Small intestine (tissue), 16 donors: Measurements from ENCODE around the gene SLC8A1. TPM values are rescaled to one million over a fixed set of nuclear protein-coding genes. Genes with fewer than 3 reads are reported as not detected.

Source experiments
- DNase-seq, 2 donors: peaks; one replicate each; pipeline versions ENCODE4 v3.0.0 to v3.0.0-alpha.2; 2013
- FAIRE-seq: peaks from 2 replicates; lab custom pipeline; 2012; peaks lifted over from hg19 to GRCh38; lab: Jason Lieb, UNC
- H3K27ac ChIP-seq, 3 donors: one replicate each; pipeline ENCODE4 v1.5.1; 2013; ENCODE audit warnings: low read length in 2 of 3, mild to moderate bottlenecking in 2 of 3, control low read depth in 1 of 3, inconsistent platforms in 1 of 3, low read depth in 1 of 3, moderate library complexity in 1 of 3
- H3K27me3 ChIP-seq, 3 donors: one replicate each; pipeline ENCODE4 v1.6.1; 2013; ENCODE audit warnings: low read length in 3 of 3, inconsistent platforms in 1 of 3; ENCODE audit not compliant: control insufficient read depth in 3 of 3, insufficient read depth in 3 of 3
- H3K36me3 ChIP-seq, 3 donors: one replicate each; pipeline ENCODE4 v1.6.1; 2013; ENCODE audit warnings: low read length in 3 of 3, inconsistent platforms in 1 of 3, low read depth in 1 of 3, mild to moderate bottlenecking in 1 of 3, moderate library complexity in 1 of 3; ENCODE audit not compliant: control insufficient read depth in 3 of 3, insufficient read depth in 2 of 3
- H3K4me1 ChIP-seq, 3 donors: one replicate each; pipeline ENCODE4 v1.6.1; 2013; ENCODE audit warnings: low read length in 2 of 3, inconsistent platforms in 1 of 3, low read depth in 1 of 3, mild to moderate bottlenecking in 1 of 3, moderate library complexity in 1 of 3; ENCODE audit not compliant: control insufficient read depth in 3 of 3, insufficient read depth in 2 of 3
- H3K4me3 ChIP-seq, 3 donors: one replicate each; pipeline ENCODE4 v1.5.1; 2013; ENCODE audit warnings: low read length in 3 of 3, control low read depth in 1 of 3, inconsistent platforms in 1 of 3, low read depth in 1 of 3, mild to moderate bottlenecking in 1 of 3, moderate library complexity in 1 of 3
- H3K9me3 ChIP-seq, 2 donors: one replicate each; pipeline ENCODE4 v1.6.1; 2013; ENCODE audit warnings: low read depth in 1 of 2, low read length in 1 of 2; ENCODE audit not compliant: control insufficient read depth in 2 of 2, insufficient read depth in 1 of 2
- WGBS, 3 donors: extraction: QIAGEN DNeasy Blood & Tissue Kit; methylation state at CpG; one replicate each; pipeline ENCODE4 v1.1.7; 2013; 5-methylcytosine and 5-hydroxymethylcytosine counted together
- long read RNA-seq, 10 donors: transcript quantifications; one replicate each; lab custom pipeline, GENCODE V29; 2026
- polyA plus RNA-seq, 4 donors: library from polyadenylated mRNA; stranded (reverse) in 3 of 4; unstranded in 1 of 4; fragments of 200-250 nt in 3 of 4; fragments of 120-200 nt in 1 of 4; gene quantifications; one replicate each; pipeline versions ENCODE4 v1.2.1 to v1.2.3, GENCODE V29; 2013
- donor health status: healthy with polysubstance abuse.
- donor health status: control.
- donor health status: control.
- donor health status: Bipolar disorder and iron deficiency.
- donor health status: healthy.

SLC8A1 gene
- 1 to 10 TPM in 3 of 4 donors, under 1 TPM in 1; 0.22 to 5.6 (median 1.9) TPM for polyA plus RNA-seq
- long read RNA-seq, donor 1: 0 reads
- long read RNA-seq, donor 2: 0 reads
- long read RNA-seq, donor 3: 0 reads
- long read RNA-seq, donor 4: 0 reads
- long read RNA-seq, donor 5: 0 reads
- long read RNA-seq, donor 6: 0 reads
- long read RNA-seq, donor 7: 0 reads
- long read RNA-seq, donor 8: 0 reads
- long read RNA-seq, donor 9: 0 reads
- long read RNA-seq, donor 10: 0 reads

DNA sequence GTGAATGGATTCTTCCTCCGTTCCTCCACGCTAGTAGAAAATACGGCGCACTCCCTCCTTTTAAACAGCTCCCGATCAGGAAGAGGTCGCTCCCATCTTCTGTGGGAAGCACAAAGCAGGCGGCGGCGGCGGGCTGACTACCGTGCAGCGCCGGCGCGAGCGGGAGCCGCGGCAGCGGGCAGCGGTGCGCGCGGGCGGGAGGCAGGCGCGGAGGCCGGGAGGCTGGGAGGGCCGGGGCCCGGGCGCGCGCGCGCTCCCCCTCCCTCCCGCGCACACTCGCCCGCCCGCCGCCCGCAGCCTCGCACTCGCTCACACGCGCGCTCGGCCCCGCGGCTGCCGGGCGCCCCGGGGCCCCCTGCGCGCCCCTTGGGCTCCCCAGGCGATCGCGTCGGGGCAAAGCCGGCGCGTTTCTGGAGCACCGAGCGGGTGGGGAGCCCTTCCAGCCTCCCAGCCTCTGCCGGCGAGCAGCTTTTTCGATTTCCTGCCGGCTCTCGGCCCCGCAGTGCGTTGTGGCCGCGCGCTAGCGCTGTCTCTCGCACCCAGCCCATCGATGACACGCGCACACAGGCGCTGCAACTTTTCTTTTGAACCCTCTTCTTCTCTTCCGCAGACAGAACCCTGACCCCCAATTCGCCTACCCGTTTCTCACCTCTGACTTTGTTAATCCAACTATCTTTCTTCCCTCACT, at the start of gene SLC8A1:
TSS of gene SLC8A1 (minus strand) at position 173 of the 688 bp plus-strand sequence.
- 0 to 1% (median 1%) methylated on average over 45 to 82 of the region's 82 CpGs for WGBS, 3 donors
- no peaks in the 10 kb centered on the region for H3K9me3 ChIP-seq
- peaks cover 0 to 2% (median 2%) of the 10 kb centered on the region in 3 donors for H3K4me1 ChIP-seq
- H3K4me3 ChIP-seq: peak within 1 kb of the TSS; percentile 31 to 76 (median 61)
- H3K27ac ChIP-seq: peak within 1 kb of the TSS; percentile 50 to 86 (median 76)
- H3K36me3 ChIP-seq: no peaks in the 10 kb centered on the region
- FAIRE-seq (no peak), DNase-seq (peak; percentile 29 to 66)
- peaks cover 2 to 13% (median 3%) of the 10 kb centered on the region in 3 donors for H3K27me3 ChIP-seq

DNA sequence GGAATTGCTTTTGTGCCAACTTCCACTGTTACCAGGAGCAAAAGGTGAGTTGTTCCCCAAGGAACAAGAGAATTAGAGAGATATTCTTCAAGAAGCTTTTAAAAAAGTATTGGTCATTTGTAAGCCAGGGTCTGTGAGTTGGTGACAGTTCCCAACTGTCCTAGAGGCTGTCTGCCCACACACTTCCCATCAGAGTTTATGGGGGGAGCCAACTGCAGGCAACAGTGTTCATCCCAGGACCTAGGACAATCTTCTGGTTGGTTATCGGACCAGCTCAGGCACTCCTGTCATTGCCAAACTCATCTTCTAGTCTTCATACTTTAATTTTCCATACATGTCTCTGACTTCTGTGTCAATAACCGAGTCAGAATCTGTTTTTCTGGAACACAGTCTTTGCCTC, 47.5 kb upstream of the SLC8A1 start:
- WGBS, 3 donors: 89 to 90% (median 90%) methylated on average over 2 of the region's 2 CpGs
- no peak for DNase-seq
- no peak for FAIRE-seq

GRCh38 chr2:40497251-40497859, 45.5 kb upstream of the SLC8A1 start:
- FAIRE-seq (no peak), DNase-seq (no peak)
- no peaks in the 10 kb centered on the region for H3K9me3 ChIP-seq
- H3K36me3 ChIP-seq: no peaks in the 10 kb centered on the region
- no peaks in the 10 kb centered on the region for H3K27me3 ChIP-seq
- no peak overlapping the region for H3K4me3 ChIP-seq
- H3K4me1 ChIP-seq: no peaks in the 10 kb centered on the region
- no peak overlapping the region for H3K27ac ChIP-seq

More for the DNA sequence above, 47.5 kb upstream of the SLC8A1 start:
- Histone ChIP-seq H3K9me3 (no peaks in the 10 kb centered on the region), H3K4me3 (no peak overlapping the region), H3K27me3 (no peaks in the 10 kb centered on the region), H3K36me3 (no peaks in the 10 kb centered on the region), H3K27ac (no peak overlapping the region), H3K4me1 (no peaks in the 10 kb centered on the region)

DNA sequence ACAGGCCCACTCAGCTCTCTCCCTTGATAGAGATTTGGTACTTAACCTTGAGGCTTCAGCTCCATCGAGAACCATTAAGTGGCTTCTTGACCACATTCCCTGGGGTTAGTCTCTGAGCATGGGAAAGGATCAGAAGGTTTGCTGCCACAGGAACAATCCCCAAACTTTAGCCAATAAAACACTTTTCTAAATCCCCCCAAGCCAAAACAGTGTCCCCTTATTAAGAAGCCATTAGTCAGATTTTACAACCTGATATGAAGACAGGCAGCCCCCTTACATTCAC, 37.7 kb upstream of the SLC8A1 start:
- H3K27ac ChIP-seq: peak overlapping the region in 1 of 3 donors; percentile 59
- WGBS, 3 donors: 53 to 80% (median 75%) methylated on average over 1 of the region's 1 CpG
- H3K9me3 ChIP-seq: no peaks in the 10 kb centered on the region
- no peaks in the 10 kb centered on the region for H3K36me3 ChIP-seq
- no peaks in the 10 kb centered on the region for H3K27me3 ChIP-seq
- FAIRE-seq (no peak), DNase-seq (no peak)
- H3K4me3 ChIP-seq: no peak overlapping the region
- peaks cover 0 to 6% (median 0%) of the 10 kb centered on the region in 3 donors for H3K4me1 ChIP-seq

DNA sequence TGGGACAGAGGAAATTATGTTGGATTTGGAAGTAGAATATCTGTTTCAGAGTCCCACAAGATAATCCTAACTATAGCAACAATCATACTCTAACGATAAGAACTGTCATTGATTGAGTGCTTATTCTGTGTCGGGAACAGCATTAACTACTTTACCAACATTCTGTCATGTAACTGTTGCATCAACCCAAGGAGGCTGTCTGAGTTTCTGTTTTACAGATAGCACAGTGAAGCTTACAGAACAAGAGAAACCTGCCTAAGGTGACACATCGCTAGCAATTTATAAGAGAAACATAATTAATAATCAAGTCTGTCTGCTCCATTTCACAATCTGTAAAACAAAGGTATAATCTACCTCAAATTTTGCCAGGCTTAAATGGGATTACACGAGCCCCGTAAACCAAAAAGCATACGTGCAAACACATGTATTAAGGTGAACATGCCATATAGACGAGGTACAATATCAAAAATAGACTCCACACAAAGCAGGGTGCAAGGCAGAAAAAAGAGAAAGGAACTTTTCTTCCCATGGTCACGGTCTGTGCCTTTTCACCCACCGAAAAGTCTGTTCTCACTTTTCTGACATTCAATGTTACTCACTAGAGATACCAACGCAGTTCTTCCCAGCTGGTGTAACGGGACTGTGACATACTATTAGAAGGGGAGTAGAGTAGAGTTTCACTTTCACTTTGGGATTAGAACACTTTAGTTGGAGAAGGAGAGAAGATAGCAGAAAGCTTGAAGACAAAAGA, 37.2 kb upstream of the SLC8A1 start:
- DNase-seq (peak; percentile 30 to 65), FAIRE-seq (no peak)
- Histone ChIP-seq H3K4me3 (peak overlapping the region in 1 of 3 donors; percentile 39), H3K27ac (peak overlapping the region in 1 of 3 donors; percentile 59), H3K9me3 (no peaks in the 10 kb centered on the region), H3K27me3 (no peaks in the 10 kb centered on the region), H3K4me1 (peaks cover 0 to 6% (median 0%) of the 10 kb centered on the region in 3 donors), H3K36me3 (no peaks in the 10 kb centered on the region)
- WGBS, 3 donors: 45 to 56% (median 47%) methylated on average over 11 of the region's 11 CpGs

- no peaks in the 10 kb centered on the region for H3K9me3 ChIP-seq
- H3K27ac ChIP-seq: no peak overlapping the region
- WGBS, 3 donors: 50 to 64% (median 58%) methylated on average over 4 of the region's 4 CpGs
- H3K27me3 ChIP-seq: no peaks in the 10 kb centered on the region
- FAIRE-seq: no peak
- peak; percentile 25 to 34 for DNase-seq
- peaks cover 0 to 6% (median 0%) of the 10 kb centered on the region in 3 donors for H3K4me1 ChIP-seq
- no peaks in the 10 kb centered on the region for H3K36me3 ChIP-seq
- H3K4me3 ChIP-seq: no peak overlapping the region
Measured at GRCh38 chr2:40488101-40488601, 36.3 kb upstream of the SLC8A1 start.

GRCh38 chr2:40487602-40488001, 35.7 kb upstream of the SLC8A1 start:
- no peak overlapping the region for H3K27ac ChIP-seq
- H3K4me1 ChIP-seq: peaks cover 0 to 6% (median 0%) of the 10 kb centered on the region in 3 donors
- no peak overlapping the region for H3K4me3 ChIP-seq
- DNase-seq (no peak), FAIRE-seq (no peak)
- 61 to 72% (median 65%) methylated on average over 2 of the region's 2 CpGs for WGBS, 3 donors
- no peaks in the 10 kb centered on the region for H3K9me3 ChIP-seq
- no peaks in the 10 kb centered on the region for H3K36me3 ChIP-seq
- no peaks in the 10 kb centered on the region for H3K27me3 ChIP-seq

DNA sequence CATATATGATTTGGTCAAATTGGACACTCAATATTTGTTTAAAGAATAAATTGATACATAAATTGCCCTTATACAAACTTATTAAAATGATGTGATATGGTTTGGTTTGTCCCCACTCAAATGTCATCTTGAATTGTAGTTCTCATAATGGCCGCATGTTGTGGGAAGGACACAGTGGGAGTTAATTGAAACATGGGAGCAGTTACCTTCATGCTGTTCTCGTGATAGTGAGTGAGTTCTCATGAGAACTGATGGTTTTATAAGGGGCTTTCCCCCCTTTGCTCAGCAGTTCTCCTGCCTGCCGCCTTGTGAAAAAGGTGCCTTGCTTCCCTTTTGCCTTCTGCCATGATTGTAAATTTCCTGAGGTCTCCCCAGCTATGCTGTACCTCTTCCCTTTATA, 34.0 kb upstream of the SLC8A1 start:
- Histone ChIP-seq H3K9me3 (no peaks in the 10 kb centered on the region), H3K27ac (no peak overlapping the region), H3K4me1 (peaks cover 0 to 6% (median 0%) of the 10 kb centered on the region in 3 donors), H3K27me3 (no peaks in the 10 kb centered on the region), H3K36me3 (no peaks in the 10 kb centered on the region), H3K4me3 (no peak overlapping the region)
- FAIRE-seq (no peak), DNase-seq (no peak)
- 82 to 92% (median 89%) methylated on average over 3 of the region's 3 CpGs for WGBS, 3 donors
